GM15510 (cell line): ENCODE measurements around the gene SAMHD1.

Source experiments
- POLR2A ChIP-seq: IDR thresholded peaks from 3 replicates; pipeline ENCODE4 v1.6.1; 2011; ENCODE audit warnings: borderline replicate concordance; ENCODE audit not compliant: insufficient read length; ENCODE audit errors: extremely low read depth

The SAMHD1 gene

GRCh38 chr20:36883977-36884535 lies 67.5 kb downstream of the SAMHD1 start:
- no peak for TF ChIP-seq POLR2A

GRCh38 chr20:36881888-36882287 lies 69.6 kb downstream of the SAMHD1 start:
- no peak for TF ChIP-seq POLR2A

- TF ChIP-seq POLR2A, result no peak
Observed at GRCh38 chr20:36881331-36881730, 70.2 kb downstream of the SAMHD1 start.

GRCh38 chr20:36880741-36881250 lies 70.7 kb downstream of the SAMHD1 start:
- no peak for TF ChIP-seq POLR2A

- TF ChIP-seq POLR2A, result no peak
Observed at GRCh38 chr20:36878941-36879340, 72.6 kb downstream of the SAMHD1 start.

GRCh38 chr20:36876473-36876833 lies 75.1 kb downstream of the SAMHD1 start:
- no peak for TF ChIP-seq POLR2A

- TF ChIP-seq POLR2A, result no peak
Observed at GRCh38 chr20:36875702-36876472, 75.6 kb downstream of the SAMHD1 start, which contains the start of gene TLDC2. Gene TLDC2, plus strand, starts transcription at chr20:36876138. Its CDS starts 37 bp downstream, at chr20:36876175.

- TF ChIP-seq POLR2A, result no peak
Observed at GRCh38 chr20:36873498-36874189, 77.9 kb downstream of the SAMHD1 start.

- no peak for TF ChIP-seq POLR2A
Observed at GRCh38 chr20:36872852-36873251, 78.7 kb downstream of the SAMHD1 start.

- TF ChIP-seq POLR2A, result no peak
Observed at GRCh38 chr20:36871640-36872570, 79.6 kb downstream of the SAMHD1 start.

- no peak for TF ChIP-seq POLR2A
Observed at GRCh38 chr20:36866681-36867495, 84.6 kb downstream of the SAMHD1 start.

- TF ChIP-seq POLR2A, result no peak
Observed at GRCh38 chr20:36866164-36866563, 85.3 kb downstream of the SAMHD1 start.

GRCh38 chr20:36865861-36866149 lies 85.7 kb downstream of the SAMHD1 start:
- TF ChIP-seq POLR2A, result no peak

GRCh38 chr20:36865076-36865860 lies 86.2 kb downstream of the SAMHD1 start:
- no peak for TF ChIP-seq POLR2A
